Lower leg skin (tissue), 4 donors: ENCODE data around the gene CFAP300. TPM values are rescaled to one million over a fixed set of nuclear protein-coding genes. Genes with fewer than 3 reads are reported as not detected.

Source experiments
- DNase-seq, 2 donors: peaks; one replicate each; pipeline ENCODE4 v3.0.0-alpha.2; 2019; ENCODE audit warnings: low spot score in 2 of 2
- H3K4me3 ChIP-seq: fragments of 200-600 bp; sonication (generic); 2 replicates; pipeline ENCODE4 v1.5.1; 2017; ENCODE audit warnings: mild to moderate bottlenecking, low read depth; ENCODE audit not compliant: poor library complexity, severe bottlenecking
- POLR2A ChIP-seq, 2 donors: fragments of 450-650 bp; IDR thresholded peaks; one replicate each; pipeline ENCODE4 v1.6.1; 2016 to 2017; ENCODE audit warnings: antibody characterized with exemption in 2 of 2, mild to moderate bottlenecking in 1 of 2, moderate library complexity in 1 of 2
- WGBS, 2 donors: methylation state at CpG; one replicate each; pipeline ENCODE4 v1.1.5; 2018; 5-methylcytosine and 5-hydroxymethylcytosine counted together
- intact Hi-C: fragments of 100-400 bp; cut with DNase I; formaldehyde crosslinking; loops from one replicate; pipeline ENCODE4 v1.15.0; 2023; ENCODE audit warnings: low total_unique reads
- total RNA-seq, 4 donors: library from RNA; depleted of rRNA; stranded (reverse); fragments of >200 nt; gene quantifications; one replicate each; pipeline ENCODE4 v1.1.0, GENCODE V29; 2016
- TF ChIP-seq, protein P1 (sequence below), 3 donors: fragments of 450-650 bp; IDR thresholded peaks; one replicate each; pipeline ENCODE4 v1.5.1; 2016; ENCODE audit warnings: antibody characterized with exemption in 3 of 3, mild to moderate bottlenecking in 3 of 3, moderate library complexity in 2 of 3

CFAP300 gene
- total RNA-seq, 4 donors from 2014 or later = 1.2 to 1.9 (median 1.6) TPM

DNA sequence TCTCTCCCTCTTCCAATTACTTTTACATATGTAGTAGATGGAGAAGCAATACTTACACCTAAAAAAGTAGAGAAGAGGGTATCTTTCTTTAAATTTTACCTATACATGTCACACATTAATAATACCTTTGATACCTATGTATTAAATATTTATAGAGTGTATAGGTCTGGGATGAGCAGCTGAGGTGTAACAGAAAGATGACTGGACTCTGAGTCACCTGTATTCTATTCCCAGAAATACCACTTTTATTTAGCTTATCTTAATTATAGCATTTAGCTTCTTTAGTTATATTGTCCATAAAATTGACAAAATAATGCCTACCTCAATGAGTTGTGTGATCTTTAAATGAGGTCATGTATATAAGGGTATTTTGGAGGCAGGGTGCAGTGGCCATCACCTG lies 32.4 kb downstream of the CFAP300 start:
- TF ChIP-seq POLR2A (IDR thresholded peaks at IDR 0.05) = no peak
- TF ChIP-seq, protein P1, sequence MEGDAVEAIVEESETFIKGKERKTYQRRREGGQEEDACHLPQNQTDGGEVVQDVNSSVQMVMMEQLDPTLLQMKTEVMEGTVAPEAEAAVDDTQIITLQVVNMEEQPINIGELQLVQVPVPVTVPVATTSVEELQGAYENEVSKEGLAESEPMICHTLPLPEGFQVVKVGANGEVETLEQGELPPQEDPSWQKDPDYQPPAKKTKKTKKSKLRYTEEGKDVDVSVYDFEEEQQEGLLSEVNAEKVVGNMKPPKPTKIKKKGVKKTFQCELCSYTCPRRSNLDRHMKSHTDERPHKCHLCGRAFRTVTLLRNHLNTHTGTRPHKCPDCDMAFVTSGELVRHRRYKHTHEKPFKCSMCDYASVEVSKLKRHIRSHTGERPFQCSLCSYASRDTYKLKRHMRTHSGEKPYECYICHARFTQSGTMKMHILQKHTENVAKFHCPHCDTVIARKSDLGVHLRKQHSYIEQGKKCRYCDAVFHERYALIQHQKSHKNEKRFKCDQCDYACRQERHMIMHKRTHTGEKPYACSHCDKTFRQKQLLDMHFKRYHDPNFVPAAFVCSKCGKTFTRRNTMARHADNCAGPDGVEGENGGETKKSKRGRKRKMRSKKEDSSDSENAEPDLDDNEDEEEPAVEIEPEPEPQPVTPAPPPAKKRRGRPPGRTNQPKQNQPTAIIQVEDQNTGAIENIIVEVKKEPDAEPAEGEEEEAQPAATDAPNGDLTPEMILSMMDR (IDR thresholded peaks at IDR 0.05) = no peak
- no peak overlapping the region for H3K4me3 ChIP-seq
- intact Hi-C loops = no loop called here
- DNase-seq = no peak

GRCh38 chr11:102081313-102081712 lies 34.1 kb downstream of the CFAP300 start:
- intact Hi-C loops = no loop called here
- no peak for DNase-seq
- no peak overlapping the region for H3K4me3 ChIP-seq
- 65 to 72% methylated on average over 7 of the region's 7 CpGs for WGBS, 2 donors
- TF ChIP-seq, protein P1 (IDR thresholded peaks at IDR 0.05) = no peak
- TF ChIP-seq POLR2A (IDR thresholded peaks at IDR 0.05) = no peak

DNA sequence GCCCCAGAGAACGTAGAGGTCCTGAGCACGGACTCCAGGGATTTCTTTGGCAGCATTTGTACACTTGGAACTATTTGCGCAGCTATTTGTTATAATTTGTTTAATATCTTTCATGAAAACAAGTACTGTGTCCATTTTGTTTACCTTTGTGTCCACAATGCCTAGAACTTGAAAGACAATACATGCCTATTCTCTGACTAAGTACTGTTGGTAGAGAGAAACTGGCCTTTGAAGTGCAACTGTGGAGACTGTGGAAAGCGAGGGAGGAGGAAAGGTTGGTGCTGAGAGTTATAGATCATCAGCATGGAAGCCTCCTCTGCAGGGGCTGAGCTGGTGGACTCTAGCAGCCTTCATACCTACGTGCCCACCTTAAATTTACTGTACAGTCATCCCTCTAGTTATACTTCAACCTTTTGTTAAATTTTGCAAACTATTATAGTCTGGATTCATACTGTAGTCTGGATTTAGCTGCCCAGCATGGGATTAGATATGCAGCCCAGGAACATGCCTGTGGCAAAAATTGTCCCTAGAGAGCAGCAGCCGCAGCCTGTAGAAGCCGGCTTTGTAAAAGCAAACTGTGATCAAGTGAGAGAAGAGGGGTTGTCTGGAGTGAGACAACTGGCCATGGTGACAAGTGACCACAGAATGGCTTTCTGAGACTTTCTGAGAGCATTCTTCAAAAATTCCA lies 38.8 kb downstream of the CFAP300 start:
- no peak for DNase-seq
- 89 to 91% methylated on average over 7 of the region's 7 CpGs for WGBS, 2 donors
- intact Hi-C loops = no loop called here
- no peak overlapping the region for H3K4me3 ChIP-seq
- no peak for TF ChIP-seq POLR2A (IDR thresholded peaks at IDR 0.05)
- TF ChIP-seq, protein P1 (IDR thresholded peaks at IDR 0.05) = no peak

DNA sequence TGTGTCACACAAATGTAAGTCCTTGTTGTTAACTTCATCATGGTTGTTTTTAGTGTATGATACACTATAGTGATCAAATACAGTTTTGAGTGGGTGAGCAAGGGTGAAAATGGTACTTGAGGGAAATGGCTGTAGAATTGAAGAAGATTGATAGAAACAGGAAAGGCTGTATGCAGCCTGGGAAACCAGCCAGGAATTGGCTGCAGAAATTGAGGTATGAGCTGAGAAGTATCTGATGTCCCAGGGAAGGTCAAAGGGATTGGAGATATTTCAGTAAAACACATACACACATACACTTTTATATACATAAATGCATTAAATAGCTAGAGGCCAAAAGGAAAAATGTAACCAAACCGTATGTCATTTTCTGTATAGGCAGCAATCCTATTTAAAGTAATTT lies 49.9 kb downstream of the CFAP300 start:
- intact Hi-C loops = no loop called here

DNA sequence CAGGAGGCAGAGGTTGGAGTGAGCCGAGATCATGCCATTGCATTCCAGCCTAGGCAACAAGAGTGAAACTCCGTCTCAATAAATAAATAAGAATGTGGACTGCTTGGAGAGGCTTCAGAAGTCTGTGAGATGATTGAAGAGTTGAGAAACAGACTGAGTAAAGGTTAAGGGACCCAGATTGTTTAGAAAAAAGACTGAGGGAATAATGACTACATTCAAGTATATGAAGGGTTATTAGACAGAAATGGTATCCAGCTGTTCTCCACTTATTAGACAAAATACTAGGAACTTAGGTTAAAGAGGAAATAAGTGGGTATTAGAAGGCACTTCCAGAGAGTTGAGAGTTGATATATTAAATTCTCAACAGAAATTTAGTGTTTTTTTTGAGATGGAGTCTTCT lies 52.5 kb downstream of the CFAP300 start:
- WGBS, 2 donors = 95 to 100% methylated on average over 2 of the region's 2 CpGs
- no peak for DNase-seq
- H3K4me3 ChIP-seq = no peak overlapping the region
- TF ChIP-seq, protein P1 (IDR thresholded peaks at IDR 0.05) = no peak
- no peak for TF ChIP-seq POLR2A (IDR thresholded peaks at IDR 0.05)
- intact Hi-C loops = no loop called here

More for the DNA sequence above, 49.9 kb downstream of the CFAP300 start:
- TF ChIP-seq, protein P1 (IDR thresholded peaks at IDR 0.05) = no peak
- TF ChIP-seq POLR2A (IDR thresholded peaks at IDR 0.05) = no peak
- no peak overlapping the region for H3K4me3 ChIP-seq
- WGBS, 2 donors = 90 to 100% methylated on average over 1 of the region's 1 CpG
- DNase-seq = no peak
